WTC11 (cell line): ENCODE measurements around the gene RASSF1.

Experiments used
- AFF4 ChIP-seq: sonication (generic); formaldehyde crosslinking; IDR thresholded peaks from 2 replicates; pipeline ENCODE4 v1.8.1; 2023; ENCODE audit warnings: mild to moderate bottlenecking, missing genetic modification reagents, borderline replicate concordance
- ARID4B ChIP-seq: sonication (generic); formaldehyde crosslinking; IDR thresholded peaks from 2 replicates; pipeline ENCODE4 v1.8.0; 2023; ENCODE audit warnings: missing genetic modification reagents, mild to moderate bottlenecking, borderline replicate concordance
- CBFB ChIP-seq: sonication (generic); formaldehyde crosslinking; IDR thresholded peaks from 2 replicates; pipeline ENCODE4 v1.8.1; 2022; ENCODE audit warnings: mild to moderate bottlenecking, low read depth, missing genetic modification reagents
- CTCF ChIP-seq: fragments of 200-600 bp; IDR thresholded peaks from 2 replicates; pipeline ENCODE4 v1.8.0; 2022; ENCODE audit warnings: antibody characterized with exemption
- ERG ChIP-seq: fragments of 250-450 bp; sonication (Bioruptor Pico); IDR thresholded peaks from 2 replicates; pipeline ENCODE4 v1.8.0; 2021; ENCODE audit warnings: mild to moderate bottlenecking
- ESRRA ChIP-seq: sonication (generic); formaldehyde crosslinking; IDR thresholded peaks from 2 replicates; pipeline ENCODE4 v1.8.1; 2022; ENCODE audit warnings: mild to moderate bottlenecking, missing genetic modification reagents, borderline replicate concordance
- ETV6 ChIP-seq: sonication (generic); formaldehyde crosslinking; IDR thresholded peaks from 2 replicates; pipeline ENCODE4 v1.8.1; 2022; ENCODE audit warnings: mild to moderate bottlenecking, missing genetic modification reagents
- MAX ChIP-seq: sonication (generic); formaldehyde crosslinking; IDR thresholded peaks from 2 replicates; pipeline ENCODE4 v1.8.0; 2022; ENCODE audit warnings: mild to moderate bottlenecking, missing genetic modification reagents
- NFE2L1 ChIP-seq: sonication (generic); formaldehyde crosslinking; IDR thresholded peaks from 2 replicates; pipeline ENCODE4 v1.8.1; 2023; ENCODE audit warnings: missing genetic modification reagents
- TEAD1 ChIP-seq: sonication (generic); formaldehyde crosslinking; IDR thresholded peaks from 2 replicates; pipeline ENCODE4 v1.8.0; 2022; ENCODE audit warnings: mild to moderate bottlenecking, missing genetic modification reagents
- USF1 ChIP-seq: sonication (generic); formaldehyde crosslinking; IDR thresholded peaks from 2 replicates; pipeline ENCODE4 v1.8.0; 2022; ENCODE audit warnings: mild to moderate bottlenecking, missing genetic modification reagents
- USF2 ChIP-seq: sonication (generic); formaldehyde crosslinking; IDR thresholded peaks from 2 replicates; pipeline ENCODE4 v1.8.1; 2023; ENCODE audit warnings: mild to moderate bottlenecking, missing genetic modification reagents, moderate library complexity
- ZNF281 ChIP-seq: sonication (generic); formaldehyde crosslinking; IDR thresholded peaks from 2 replicates; pipeline ENCODE4 v1.8.0; 2023; ENCODE audit warnings: mild to moderate bottlenecking, missing genetic modification reagents
- ZNF416 ChIP-seq: fragments of 250-450 bp; sonication (Bioruptor Pico); IDR thresholded peaks from 2 replicates; pipeline ENCODE4 v1.9.0; 2021; ENCODE audit warnings: mild to moderate bottlenecking, inconsistent platforms

- TF ChIP-seq NFE2L1 (CRISPR knock-in tag), result no peak
- no peak for TF ChIP-seq ESRRA
- no peak for TF ChIP-seq USF2 (CRISPR knock-in tag)
- TF ChIP-seq CTCF, result no peak
- 0 out of 2 replicates have a peak, but pooled peaks have one; percentile 13 for TF ChIP-seq ZNF416 (CRISPR knock-in tag)
- no peak for TF ChIP-seq TEAD1 (CRISPR knock-in tag)
- no peak for TF ChIP-seq ERG (CRISPR knock-in tag)
- TF ChIP-seq USF1, result 0 out of 2 replicates have a peak, but pooled peaks have one; percentile 16
- no peak for TF ChIP-seq ARID4B (CRISPR knock-in tag)
- peak; percentile 44; the same call in 1 of the 2 replicates for TF ChIP-seq ETV6 (CRISPR knock-in tag)
- no peak for TF ChIP-seq AFF4 (CRISPR knock-in tag)
- peak; percentile 77; the same call in 1 of the 2 replicates for TF ChIP-seq CBFB (CRISPR knock-in tag)
- 0 out of 2 replicates have a peak, but pooled peaks have one; percentile 15 for TF ChIP-seq MAX (CRISPR knock-in tag)
- TF ChIP-seq ZNF281 (CRISPR knock-in tag), result no peak
These were observed 12.5 kb downstream of the RASSF1 start, which contains the start of gene TUSC2 for GRCh38 chr3:50327943-50328691.
